GM12892 (cell line): ENCODE measurements around the gene MANBA.

ENCODE experiments used
- POLR2A ChIP-seq: IDR thresholded peaks from 2 replicates; pipeline ENCODE4 v1.6.1; 2011; ENCODE audit warnings: low read depth, low read length, control low read depth
- POLR2AphosphoS5 ChIP-seq: IDR thresholded peaks from 2 replicates; pipeline ENCODE4 v1.6.1; 2011; ENCODE audit warnings: low read depth, low read length, control low read depth
- TAF1 ChIP-seq: IDR thresholded peaks from 2 replicates; pipeline ENCODE4 v1.6.1; 2011; ENCODE audit warnings: low read depth, mild to moderate bottlenecking, control low read depth, low read length, borderline replicate concordance

DNA sequence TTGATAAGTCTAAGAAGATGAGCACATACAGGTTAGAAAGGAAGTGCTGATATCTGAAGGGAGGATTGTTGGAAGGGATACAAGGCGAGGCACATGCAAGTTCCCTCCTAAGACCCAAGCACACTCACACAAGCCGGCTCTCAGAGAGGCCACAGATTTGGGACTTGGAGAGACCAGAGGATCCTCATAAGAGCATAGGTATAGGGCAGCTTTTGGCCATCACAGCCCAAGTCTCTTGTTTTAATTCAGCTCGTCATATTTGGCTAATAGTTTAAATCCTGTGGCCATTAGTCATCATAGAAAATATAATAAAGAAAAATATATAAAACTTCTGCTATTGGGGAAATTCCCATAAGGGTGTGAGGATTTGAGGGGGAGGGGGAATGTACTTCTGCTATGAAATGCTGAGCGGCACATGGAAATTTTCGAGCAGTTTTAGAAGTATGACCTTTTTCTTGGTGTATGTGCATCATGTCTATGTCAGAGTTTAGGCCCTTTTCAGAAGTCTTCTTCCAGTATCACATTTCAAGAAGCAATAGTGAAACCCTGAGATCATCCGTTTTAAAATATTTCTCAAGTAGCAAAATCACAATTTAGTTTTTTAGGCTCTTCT, 161.9 kb downstream of the MANBA start:
- TF ChIP-seq POLR2AphosphoS5 (no peak), POLR2A (no peak), TAF1 (no peak)
